ENCODE measurements around the gene SLC9A3.
"Not testable (repeated sequence)": the region's sequence is repeated elsewhere in the genome, so short reads cannot be mapped to it uniquely, and the experiment has no call there.

Gene SLC9A3

DNA sequence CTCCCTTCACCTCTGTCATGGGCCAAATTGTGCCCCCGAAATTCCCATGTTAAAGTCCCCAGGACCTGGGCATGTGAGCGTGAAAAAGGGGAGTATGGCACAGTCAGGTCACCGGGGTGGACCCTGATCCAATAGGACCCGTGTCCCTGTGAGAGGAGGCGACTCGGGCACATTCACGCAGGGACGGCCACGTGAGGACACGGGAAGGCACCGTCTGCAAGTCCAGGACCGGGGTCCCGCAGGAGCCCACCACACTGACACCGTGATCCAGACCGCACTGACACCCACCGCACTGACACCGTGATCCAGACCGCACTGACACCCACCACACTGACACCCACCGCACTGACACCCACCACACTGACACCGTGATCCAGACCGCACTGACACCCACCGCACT lies 37.7 kb downstream of the SLC9A3 start:
- not testable (repeated sequence) for DNase-seq

- DNase-seq, result no peak
Observed at GRCh38 chr5:485946-486491, 38.2 kb downstream of the SLC9A3 start.

DNA sequence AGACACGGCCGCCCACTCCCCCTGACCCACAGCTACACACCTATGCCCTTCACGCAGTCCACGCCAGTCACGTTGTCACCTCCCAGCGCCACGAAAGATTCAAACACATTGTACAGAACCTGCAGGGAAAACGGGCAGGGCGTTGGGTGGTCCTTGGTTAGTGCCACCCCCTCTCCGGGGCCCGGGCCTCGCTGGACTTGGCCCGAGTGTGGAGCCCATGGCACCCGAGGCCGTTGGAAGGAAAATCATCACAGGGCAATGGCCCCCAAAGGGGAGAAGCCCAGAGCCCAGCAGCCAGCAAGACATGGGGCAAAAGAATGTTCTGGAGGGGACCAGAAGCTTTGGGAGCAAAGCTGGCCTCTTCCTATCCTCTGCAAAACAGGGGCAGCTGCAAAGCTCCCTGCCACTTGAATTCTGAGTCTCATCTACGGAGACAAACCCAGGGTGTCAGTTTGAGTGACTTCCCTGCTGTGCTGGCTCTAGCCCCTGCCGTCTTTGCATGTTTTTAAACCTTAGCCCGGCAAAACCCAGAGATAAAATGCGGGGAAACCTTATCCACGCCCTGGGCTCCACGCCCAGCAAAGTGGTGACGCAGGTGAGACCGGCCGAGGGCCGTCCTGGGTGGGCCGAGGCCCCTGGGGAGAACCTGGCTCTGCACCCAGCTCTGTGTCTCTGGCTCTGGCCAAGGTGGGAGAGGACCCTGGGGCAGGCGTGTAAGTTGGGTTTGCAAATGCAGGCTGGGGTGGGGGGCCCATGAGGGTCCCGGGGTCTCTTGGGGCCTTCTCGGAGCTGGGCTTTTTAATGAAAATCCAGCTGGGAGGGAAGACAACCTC lies 38.9 kb downstream of the SLC9A3 start:
- no peak for DNase-seq

GRCh38 chr5:484556-484955 lies 39.7 kb downstream of the SLC9A3 start:
- no peak for DNase-seq

DNA sequence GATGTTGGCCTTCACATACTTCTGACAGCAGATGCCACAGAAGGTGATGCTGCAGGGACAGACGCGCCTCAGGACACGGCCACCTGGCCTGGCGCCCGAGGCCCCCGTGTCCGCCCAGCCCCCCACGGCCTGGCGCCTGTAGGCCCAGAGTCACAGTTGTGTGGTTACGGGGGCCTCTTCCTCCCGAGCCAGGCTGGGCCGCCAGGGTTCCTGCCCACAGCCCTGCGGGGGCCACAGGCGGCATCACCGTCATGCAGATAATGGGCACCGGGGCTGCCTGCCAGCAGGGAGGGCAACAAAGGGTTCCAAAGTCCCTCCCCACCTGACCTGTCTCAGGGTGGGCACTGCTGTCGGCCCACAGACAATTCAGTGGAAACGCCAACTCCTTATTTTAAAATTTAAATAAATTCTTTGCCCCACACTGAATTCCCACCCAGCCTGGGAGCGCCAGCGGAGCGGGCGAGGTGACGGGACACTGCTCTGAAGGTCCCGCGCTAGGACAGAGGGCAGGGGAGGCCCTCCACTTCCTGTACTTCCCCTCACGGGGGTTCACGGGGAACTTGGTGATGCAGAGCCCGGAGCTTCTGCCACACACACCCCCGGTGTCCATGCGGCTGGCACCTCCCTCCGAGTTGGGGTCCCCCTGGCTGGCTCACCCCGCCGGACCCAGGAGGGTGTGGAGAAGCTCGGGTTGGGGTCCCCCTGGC lies 40.7 kb downstream of the SLC9A3 start:
- no peak for DNase-seq

DNA sequence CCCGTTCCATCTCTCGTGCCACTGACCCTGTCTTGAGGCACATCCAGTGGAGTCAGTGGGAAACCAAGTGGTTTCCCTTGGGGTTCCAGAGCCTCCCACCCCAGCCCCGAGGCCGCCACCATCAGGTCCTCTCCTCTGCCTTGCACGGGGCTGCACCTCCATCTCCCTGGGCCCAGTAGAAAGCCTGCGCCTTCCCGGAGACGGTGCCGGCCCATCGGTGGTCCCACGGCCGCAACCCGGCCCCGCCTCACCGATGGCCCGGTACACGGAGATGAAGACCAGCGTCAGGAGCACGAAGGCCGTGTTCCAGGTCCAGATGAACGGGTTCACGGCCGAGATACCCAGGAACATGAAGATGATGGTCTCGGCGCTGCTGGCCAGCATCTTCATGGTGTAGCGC lies 41.2 kb downstream of the SLC9A3 start:
- no peak for DNase-seq

GRCh38 chr5:482506-482905 lies 41.7 kb downstream of the SLC9A3 start:
- DNase-seq, result no peak

GRCh38 chr5:482021-482420 lies 42.2 kb downstream of the SLC9A3 start:
- DNase-seq, result no peak

- no peak for DNase-seq
Observed at GRCh38 chr5:481347-481746, 42.9 kb downstream of the SLC9A3 start.

DNA sequence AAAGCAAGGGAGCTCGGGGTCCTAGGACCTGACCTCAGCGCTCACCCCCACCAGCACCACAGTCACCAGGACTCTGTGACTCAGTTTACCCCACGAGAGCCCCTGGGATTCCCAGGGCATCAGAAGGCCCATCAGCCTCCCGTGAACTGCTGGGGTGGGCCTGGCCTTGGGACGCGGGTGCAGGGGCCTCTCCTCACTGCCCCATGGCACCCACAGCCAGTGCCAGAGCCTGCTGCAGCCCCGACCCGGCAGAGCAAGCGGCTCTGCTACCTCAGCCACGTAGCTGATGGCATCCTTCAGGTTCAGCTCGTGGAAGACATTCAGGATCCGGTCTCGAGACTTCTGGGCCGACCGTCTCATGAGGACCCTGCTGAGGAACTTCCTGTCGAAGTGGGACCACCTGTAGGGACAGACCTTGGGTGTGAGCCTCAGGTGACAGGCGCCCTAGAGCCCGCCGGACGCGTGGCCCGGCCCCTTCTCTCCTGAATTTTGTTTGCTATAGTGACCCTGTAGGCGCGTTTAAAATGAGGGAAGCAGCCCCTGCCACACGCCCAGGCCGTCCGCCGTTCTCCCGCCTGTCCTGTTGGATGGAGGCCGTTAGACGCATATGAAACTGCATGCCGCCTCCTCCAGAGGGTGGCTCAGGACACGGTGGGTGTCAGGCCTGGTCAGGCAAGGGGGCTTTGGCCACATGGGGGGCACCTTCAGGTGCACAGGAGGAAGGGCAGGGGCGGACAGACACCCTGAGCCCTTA lies 44.5 kb downstream of the SLC9A3 start:
- DNase-seq, result no peak

DNA sequence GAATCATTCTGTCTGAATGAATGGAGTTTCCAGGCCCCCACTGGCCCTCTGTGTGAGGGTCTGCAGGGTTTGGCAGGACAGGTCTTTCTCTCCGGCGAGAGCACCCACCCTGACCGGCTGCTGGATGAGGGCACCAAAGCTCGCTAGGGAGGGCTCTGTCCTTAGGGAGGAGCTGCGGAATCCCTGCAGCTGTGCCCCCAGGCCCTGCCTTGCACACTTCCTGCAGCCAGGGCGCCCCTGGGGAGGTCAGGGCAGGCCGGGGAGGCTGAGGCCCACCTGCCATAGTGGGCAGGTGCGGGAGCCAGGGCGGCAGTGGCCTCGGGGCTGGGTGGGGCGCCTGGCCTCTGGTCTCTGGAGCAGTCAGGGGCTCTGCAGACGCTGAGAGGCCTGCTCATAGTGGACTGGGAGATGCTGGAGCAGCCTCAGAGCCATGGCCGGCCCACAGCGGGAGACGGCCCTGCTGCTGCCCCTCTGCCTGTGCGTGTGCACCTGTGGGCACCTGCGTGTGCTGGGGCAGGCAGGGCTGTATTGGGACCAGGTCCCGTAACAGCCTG lies 45.2 kb downstream of the SLC9A3 start:
- no peak for DNase-seq

DNA sequence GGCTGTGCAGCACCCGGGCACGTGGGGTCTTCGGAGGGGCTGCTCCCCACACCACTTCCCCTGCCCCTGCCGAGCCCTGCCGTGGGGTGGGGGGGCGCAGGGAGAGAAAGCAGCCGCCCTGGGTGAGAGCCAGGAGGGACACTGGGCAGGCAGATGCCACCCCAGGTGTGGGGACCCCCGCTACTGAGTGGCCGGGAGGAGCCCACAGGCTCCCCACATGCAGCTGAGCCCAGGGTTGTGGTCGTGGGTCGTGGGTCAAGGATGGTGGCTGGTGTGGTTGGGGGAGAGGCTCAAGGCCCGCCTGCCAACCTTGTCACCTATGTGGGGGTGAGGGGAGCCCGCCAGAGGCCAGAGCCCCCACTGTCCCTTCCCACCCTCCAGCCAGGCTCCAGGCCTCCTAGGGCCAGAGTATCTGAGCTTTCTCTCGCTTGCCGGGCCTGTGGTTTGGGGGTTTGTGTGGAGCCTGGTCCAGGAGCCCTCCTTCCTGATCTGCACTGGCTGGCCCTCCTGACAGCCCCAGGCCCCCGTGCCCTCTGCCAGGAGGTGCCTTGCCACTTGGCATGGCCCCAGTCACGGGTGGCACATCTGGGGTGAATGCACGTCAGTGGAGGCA lies 45.8 kb downstream of the SLC9A3 start:
- DNase-seq, result no peak

DNA sequence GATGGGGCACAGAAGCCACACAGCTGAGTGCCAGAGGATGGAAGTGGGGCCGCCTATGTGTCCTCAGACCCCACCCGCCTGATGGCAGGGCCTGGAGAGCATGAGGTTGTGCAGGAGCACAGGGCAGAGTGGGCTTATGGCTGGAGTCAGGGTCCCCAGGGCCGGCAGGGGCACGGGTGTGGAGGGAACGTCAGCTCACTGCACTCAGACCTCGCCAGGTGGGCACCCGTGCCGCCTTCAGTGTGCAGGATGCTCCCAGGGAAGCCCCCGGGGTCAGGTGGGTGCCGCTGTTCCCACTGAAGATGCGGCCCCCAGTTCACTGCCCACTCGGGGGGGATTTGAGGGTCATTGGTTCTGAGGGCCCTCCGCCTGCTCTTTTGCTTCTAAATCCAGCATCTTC lies 46.4 kb downstream of the SLC9A3 start:
- no peak for DNase-seq

DNA sequence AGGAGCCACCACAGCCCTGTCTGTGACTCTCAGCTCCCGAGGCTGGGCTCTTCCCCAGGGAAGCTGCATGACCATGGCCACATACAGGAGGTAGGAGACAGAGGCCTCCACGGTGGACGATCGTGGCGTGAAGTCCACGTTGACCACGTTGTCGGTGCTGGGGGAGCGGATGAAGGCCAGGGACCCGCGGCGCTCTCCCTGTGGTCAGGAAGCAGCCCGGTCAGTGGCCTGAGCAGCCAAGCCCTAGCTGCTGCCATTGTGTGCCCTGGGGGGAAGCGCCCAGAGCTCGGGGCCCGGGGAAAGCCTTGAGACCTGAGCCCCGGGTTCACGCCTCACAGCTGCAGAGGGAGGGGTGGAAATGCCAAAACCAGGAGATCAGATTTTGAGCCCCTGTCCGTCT lies 47.0 kb downstream of the SLC9A3 start:
- DNase-seq, result no peak

GRCh38 chr5:476814-477175 lies 47.5 kb downstream of the SLC9A3 start:
- DNase-seq, result no peak

GRCh38 chr5:476102-476813 lies 48.0 kb downstream of the SLC9A3 start:
- no peak for DNase-seq

GRCh38 chr5:475704-476101 lies 48.5 kb downstream of the SLC9A3 start:
- no peak for DNase-seq

DNA sequence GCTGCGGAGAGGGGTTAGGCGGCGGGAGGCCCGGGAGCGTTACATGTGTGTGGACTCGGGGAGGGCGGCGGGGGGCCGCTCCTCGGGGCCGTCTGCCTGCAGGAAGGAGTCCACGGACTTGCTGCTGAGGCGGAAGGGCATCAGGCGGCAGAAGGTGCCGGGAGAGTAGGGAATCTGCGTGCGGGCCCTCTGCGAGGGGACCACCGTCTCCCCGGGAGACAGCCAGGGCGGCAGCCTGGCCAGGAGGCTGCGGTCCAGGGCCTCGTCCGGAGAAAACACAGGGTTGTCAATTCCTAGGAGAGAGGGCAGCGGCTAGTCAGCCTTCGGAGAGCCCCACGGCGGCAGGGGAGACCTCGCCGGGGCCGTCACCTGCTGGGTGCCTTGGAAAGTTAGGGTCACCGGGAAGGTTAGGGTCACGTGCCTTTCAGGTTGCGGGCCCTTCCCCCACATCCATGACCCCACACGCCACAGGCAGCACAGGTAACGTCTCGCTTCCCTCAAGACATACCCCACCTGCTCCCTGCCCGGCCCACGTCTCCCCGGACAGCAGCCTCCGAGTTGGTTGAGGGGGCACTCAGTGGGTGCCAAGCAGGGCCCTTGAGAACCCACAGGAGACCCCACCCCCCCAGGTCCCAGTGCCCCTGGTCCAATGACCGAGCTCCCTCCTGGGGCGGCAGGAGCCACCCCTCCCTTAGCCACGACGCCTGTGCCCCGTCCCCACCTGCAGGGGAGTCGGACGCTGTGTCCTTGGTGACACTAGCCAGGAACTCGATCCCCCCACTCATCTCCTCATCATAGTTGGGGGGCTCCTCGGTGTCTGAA lies 49.2 kb downstream of the SLC9A3 start:
- DNase-seq, result no peak

DNA sequence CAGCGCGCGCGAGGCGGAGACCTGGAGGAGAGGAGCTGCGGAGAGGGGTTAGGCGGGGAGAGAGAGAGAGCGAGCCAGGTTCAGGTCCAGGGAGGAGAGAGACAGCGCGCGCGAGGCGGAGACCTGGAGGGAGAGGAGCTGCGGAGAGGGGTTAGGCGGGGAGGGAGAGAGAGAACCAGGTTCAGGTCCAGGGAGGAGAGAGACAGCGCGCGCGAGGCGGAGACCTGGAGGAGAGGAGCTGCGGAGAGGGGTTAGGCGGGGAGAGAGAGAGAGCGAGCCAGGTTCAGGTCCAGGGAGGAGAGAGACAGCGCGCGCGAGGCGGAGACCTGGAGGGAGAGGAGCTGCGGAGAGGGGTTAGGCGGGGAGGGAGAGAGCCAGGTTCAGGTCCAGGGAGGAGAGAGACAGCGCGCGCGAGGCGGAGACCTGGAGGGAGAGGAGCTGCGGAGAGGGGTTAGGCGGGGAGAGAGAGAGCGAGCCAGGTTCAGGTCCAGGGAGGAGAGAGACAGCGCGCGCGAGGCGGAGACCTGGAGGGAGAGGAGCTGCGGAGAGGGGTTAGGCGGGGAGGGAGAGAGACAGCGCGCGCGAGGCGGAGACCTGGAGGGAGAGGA lies 49.9 kb downstream of the SLC9A3 start:
- not testable (repeated sequence) for DNase-seq

- DNase-seq, result no peak
Observed at GRCh38 chr5:473551-474192, 50.6 kb downstream of the SLC9A3 start.
